ENCODE results near the gene AQP12B.

DNA sequence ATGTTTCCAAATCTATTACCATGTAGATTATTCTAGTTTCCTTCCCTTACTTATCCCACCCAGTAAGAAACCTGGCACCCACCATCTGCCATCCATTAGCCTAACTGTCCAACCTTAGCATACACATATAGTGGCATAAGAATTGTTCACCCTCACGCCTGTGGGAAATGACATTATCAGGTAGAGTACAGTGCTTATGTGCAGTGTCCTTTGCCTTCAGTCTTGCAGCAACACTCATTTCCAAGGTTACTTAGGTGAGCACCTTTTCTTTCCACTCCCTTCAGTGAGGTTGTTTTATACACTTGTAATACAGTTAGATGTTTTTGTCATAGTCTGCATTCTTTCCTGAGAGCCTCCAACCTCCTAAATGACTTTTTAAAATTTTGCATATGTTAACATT is 18.1 kb downstream of the AQP12B start:
- TF ChIP-seq POLR2AphosphoS5 (IDR thresholded peaks at IDR 0.05) (no peak), EZH2 (IDR thresholded peaks at IDR 0.05; ENCODE audit: borderline replicate concordance, insufficient read depth, low read length, poor library complexity, severe bottlenecking) (no peak), RAD21 (conservative IDR thresholded peaks at IDR 0.05) (no peak)
- TF ChIP-seq, protein P1, sequence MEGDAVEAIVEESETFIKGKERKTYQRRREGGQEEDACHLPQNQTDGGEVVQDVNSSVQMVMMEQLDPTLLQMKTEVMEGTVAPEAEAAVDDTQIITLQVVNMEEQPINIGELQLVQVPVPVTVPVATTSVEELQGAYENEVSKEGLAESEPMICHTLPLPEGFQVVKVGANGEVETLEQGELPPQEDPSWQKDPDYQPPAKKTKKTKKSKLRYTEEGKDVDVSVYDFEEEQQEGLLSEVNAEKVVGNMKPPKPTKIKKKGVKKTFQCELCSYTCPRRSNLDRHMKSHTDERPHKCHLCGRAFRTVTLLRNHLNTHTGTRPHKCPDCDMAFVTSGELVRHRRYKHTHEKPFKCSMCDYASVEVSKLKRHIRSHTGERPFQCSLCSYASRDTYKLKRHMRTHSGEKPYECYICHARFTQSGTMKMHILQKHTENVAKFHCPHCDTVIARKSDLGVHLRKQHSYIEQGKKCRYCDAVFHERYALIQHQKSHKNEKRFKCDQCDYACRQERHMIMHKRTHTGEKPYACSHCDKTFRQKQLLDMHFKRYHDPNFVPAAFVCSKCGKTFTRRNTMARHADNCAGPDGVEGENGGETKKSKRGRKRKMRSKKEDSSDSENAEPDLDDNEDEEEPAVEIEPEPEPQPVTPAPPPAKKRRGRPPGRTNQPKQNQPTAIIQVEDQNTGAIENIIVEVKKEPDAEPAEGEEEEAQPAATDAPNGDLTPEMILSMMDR (IDR thresholded peaks at IDR 0.05; ENCODE audit: poor library complexity, severe bottlenecking): no peak
